ENCODE results near the gene PDCD1. TPM values are rescaled to one million over a fixed set of nuclear protein-coding genes. Genes with fewer than 3 reads are reported as not detected.

Gene PDCD1
- total RNA-seq, 1 donor from 2014 or later: 3.3 TPM

DNA sequence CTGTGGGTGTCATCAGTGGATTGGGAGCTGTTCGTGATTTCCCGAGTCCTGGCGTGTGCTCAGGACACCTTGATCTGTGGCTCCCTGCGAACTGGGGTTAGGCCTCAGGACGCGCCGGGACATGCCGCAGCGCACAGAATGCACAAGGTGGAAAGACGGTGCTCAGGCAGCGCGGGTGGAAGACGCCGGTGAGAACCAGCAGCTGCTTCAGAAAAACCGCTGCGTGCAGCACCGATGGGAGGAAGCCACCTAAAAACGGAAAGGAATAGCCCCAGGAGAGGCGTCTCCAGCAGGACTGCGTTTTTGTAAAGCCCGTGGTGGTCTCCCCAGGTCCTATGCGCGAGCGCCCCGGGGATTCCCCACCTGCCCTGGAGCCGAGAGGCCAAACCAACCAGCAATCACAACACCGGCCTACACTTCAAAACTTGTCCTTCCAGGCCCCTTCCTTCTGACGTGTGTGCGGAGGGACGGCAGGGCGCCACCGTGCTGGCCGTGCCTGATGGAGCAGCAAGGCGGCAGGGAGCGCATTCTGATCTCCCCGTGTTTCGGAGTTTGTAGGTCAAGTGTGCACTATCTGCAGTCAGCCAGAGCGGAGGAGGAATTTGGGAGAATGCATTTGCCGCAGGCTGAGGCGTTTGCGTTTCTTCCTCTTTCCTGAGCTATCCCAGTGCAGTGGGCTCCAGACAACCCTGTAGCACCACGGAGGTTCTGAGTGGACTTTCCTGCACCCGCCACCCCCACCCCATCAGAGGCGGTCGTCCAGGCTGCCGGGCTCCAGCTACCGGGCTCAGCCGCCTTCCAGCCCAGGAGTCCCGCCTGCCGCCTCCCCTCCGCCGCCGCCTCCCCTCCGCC lies 43.0 kb upstream of the PDCD1 start:
- no peaks in the 10 kb centered on the region for H3K36me3 ChIP-seq
- TF ChIP-seq CTCF (IDR thresholded peaks at IDR 0.05; ENCODE audit: borderline replicate concordance): no peak
- no peaks in the 10 kb centered on the region for H3K9me3 ChIP-seq (replicated peaks)
- H3K4me3 ChIP-seq: peak overlapping the region; percentile 40
- no peak for DNase-seq
- H3K27ac ChIP-seq (replicated peaks): no peak overlapping the region
- intact Hi-C loops (cut with micrococcal nuclease): no loop called here
- peaks cover 39% of the 10 kb centered on the region for H3K27me3 ChIP-seq (ENCODE audit: low read depth)
- H3K4me1 ChIP-seq: peaks cover 20% of the 10 kb centered on the region

DNA sequence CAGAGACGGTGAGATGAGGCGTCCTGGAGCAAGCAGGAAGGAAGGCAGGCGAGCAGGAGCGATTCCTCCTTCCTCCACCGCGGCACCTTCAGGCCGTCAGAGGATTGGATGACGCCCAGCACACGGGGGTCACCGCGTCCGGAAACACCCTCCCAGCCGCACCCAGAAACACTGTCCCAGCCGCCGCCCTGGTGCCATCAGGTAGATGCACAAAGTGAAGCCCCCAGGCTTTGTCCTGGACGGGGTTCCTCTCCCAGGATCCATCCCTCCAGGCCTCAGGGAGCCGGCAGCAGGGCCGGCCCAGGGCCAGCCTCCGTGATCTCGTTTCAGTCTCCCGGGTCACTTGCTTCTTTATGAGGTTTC lies 42.3 kb upstream of the PDCD1 start:
- H3K27me3 ChIP-seq (ENCODE audit: low read depth): peaks cover 38% of the 10 kb centered on the region
- intact Hi-C loops (cut with micrococcal nuclease): no loop called here
- no peaks in the 10 kb centered on the region for H3K9me3 ChIP-seq (replicated peaks)
- H3K4me3 ChIP-seq: no peak overlapping the region
- no peak for DNase-seq
- peaks cover 20% of the 10 kb centered on the region for H3K4me1 ChIP-seq
- no peak for TF ChIP-seq CTCF (IDR thresholded peaks at IDR 0.05; ENCODE audit: borderline replicate concordance)
- no peaks in the 10 kb centered on the region for H3K36me3 ChIP-seq
- H3K27ac ChIP-seq (replicated peaks): no peak overlapping the region

DNA sequence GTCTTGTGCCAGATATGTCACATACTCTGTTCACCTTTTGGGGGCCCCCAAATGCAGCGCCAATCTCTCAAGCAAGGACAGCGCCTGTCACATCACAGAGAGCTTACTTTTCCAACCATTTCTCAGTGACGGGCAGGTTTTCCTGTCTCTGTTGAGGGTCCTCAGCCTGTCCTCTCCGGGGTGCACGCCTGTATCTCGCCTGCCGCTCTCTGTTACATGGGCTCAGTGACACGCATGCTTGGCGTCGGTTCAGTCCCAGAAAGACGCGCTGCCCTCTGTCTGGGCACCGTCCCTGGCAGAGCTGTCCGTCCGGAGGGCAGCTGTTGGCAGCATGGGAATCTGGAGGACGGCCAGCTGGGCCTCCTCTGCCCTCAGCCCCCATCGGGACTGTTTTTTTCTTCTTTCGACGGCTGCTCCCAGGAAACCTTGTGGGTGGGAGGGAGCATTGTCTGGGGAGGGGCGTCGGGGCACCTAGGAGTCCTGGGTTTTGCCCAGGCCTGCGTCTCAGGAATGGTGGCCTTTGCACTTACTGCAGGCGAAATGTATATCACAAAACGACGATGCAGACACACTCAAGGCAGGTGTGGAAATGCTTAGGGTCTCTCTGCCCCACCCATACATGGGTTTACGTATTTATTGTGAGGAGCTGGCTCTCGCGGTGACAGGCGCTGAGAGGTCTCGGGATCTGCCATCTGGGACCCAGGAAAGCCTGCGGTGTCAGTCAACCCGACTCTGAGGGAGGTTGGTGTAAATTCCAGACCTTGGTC lies 41.7 kb upstream of the PDCD1 start:
- no peak for TF ChIP-seq CTCF (IDR thresholded peaks at IDR 0.05; ENCODE audit: borderline replicate concordance)
- Histone ChIP-seq H3K9me3 (replicated peaks) (no peaks in the 10 kb centered on the region), H3K4me1 (peaks cover 20% of the 10 kb centered on the region), H3K4me3 (no peak overlapping the region), H3K27me3 (ENCODE audit: low read depth) (peaks cover 38% of the 10 kb centered on the region), H3K27ac (replicated peaks) (no peak overlapping the region), H3K36me3 (no peaks in the 10 kb centered on the region)
- DNase-seq: no peak
- intact Hi-C loops (cut with micrococcal nuclease): no loop called here

DNA sequence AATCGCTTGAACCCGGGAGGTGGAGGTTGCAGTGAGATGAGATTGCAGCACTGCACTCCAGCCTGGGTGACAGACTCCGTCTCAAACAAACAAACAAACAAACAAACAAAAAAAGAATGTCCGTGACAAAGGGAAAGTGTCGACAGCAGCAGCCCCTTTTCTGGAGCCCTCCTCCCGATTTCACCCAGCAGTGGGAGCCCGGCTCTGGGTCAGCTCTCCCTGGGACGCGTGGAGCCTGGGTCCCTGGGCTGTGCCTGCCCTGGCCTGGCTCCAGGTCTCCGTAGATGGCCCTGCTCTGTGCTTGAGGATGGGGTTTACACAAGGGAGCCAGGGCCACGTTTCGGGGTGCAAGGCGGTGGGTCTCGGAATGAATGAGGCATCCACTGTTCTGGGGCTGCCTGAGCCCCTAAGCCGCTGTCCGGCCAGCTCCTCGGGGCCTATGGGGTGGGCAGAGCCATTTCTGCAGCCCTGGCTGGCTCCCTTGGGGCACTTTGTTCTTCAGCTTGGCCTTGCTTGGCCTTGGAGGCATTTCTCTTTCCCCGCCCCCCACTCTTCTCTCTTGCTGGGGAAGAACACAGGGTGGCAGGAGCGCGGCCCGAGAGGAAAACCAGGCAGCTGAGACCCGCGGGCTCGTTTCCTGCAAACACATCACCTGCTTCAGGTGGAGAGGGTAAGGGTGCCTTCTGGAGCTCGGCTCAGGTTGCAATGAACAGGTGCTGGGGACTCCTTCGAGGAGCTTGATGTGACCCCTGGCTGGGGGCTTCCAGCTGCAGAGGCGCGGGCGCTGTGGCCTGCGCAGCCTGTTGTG lies 40.0 kb upstream of the PDCD1 start:
- no peak for DNase-seq
- Histone ChIP-seq H3K27ac (replicated peaks) (peak overlapping the region; percentile 22), H3K36me3 (no peaks in the 10 kb centered on the region), H3K4me1 (peaks cover 20% of the 10 kb centered on the region), H3K27me3 (ENCODE audit: low read depth) (peaks cover 32% of the 10 kb centered on the region), H3K4me3 (no peak overlapping the region), H3K9me3 (replicated peaks) (no peaks in the 10 kb centered on the region)
- intact Hi-C loops (cut with micrococcal nuclease): no loop called here
- TF ChIP-seq CTCF (IDR thresholded peaks at IDR 0.05; ENCODE audit: borderline replicate concordance): no peak

- Histone ChIP-seq H3K27ac (replicated peaks) (no peak overlapping the region), H3K9me3 (replicated peaks) (no peaks in the 10 kb centered on the region), H3K36me3 (no peaks in the 10 kb centered on the region), H3K4me3 (no peak overlapping the region), H3K27me3 (ENCODE audit: low read depth) (peaks cover 19% of the 10 kb centered on the region), H3K4me1 (peaks cover 20% of the 10 kb centered on the region)
- intact Hi-C loops (cut with micrococcal nuclease): no loop called here
- no peak for DNase-seq
- no peak for TF ChIP-seq CTCF (IDR thresholded peaks at IDR 0.05; ENCODE audit: borderline replicate concordance)
These were observed 38.7 kb upstream of the PDCD1 start for GRCh38 chr2:241897231-241897916.
